Inferior parietal cortex (tissue), 1 donor: Measurements from ENCODE around the gene NEURL3.
A peak's percentile ranks its signal among the peaks of the same experiment; 100 is the strongest.

Experiments used
- DNase-seq: peaks from one replicate; pipeline ENCODE4 v3.0.0-alpha.2; 2016; ENCODE audit errors: extremely low spot score

The NEURL3 gene

GRCh38 chr2:96528006-96528699, 23.0 kb upstream of the NEURL3 start:
- no peak for DNase-seq

DNA sequence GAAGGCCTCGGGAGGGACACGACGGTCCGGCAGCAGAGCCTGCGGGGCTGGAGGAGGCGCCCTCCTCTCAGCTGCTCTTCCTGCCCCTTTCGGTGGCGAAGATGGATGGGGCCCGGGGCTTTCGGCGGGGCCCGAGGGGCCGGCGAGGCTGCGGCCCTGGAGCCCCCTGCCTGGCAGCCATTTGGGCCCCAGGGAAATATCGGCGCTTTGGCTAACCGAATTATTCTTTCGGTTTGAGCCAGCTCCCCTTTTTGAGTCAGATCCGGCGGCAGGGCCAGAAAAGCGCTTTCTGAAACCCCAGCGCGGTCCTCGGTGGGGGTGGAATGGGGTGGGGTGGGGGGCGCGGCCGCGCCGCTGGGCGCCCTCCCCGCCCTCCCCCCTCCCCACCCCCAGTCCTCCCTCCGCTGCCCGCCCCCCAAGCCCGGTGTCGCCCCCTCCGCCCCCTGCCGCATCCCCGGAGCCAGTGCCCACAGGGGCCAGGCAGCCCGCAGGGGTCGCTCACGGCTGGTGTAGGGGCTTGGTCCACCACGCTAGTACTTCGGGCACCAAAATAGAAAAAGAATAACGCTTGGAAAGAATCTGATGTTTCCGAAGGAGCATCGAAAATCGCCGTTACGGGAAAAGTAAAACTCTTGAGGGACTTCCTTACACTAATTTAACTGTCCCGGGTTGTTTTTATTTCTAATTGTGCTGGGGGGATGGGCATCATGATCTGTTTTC, 22.3 kb upstream of the NEURL3 start:
- no peak for DNase-seq

DNA sequence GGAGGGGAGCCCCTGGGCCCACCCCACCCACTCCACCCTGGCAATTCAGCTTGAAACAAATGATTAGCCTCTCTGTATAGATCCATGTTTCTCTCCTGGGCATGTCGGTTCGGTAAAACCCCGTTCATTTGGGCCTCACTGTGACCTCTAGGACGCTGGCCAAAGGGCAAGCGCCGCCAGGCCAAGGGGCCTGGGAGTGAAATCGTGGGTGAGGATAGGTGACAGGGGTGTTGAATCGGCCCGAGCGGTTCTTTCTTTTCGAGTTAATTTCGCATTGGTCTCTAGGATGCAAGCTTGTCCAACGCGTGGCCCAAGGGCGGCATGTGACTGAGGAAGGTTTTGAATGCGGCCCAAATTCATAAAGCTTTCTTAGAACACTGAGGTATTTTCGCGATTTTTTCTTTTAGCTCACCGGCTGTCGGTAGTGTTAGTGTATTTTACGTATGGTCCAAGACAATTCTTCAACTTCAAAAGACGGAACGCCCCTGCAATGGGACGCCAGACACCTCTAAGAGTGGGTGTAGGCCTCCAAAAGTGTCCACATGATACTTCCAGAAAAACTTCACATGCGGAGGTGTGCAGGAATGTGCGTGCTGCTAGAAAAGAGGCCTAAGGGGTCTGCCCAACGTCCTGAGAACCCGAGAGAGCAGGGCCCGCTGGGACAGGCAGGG, 21.6 kb upstream of the NEURL3 start:
- no peak for DNase-seq

- DNase-seq: no peak
Measured at GRCh38 chr2:96526101-96526591, 21.0 kb upstream of the NEURL3 start.

DNA sequence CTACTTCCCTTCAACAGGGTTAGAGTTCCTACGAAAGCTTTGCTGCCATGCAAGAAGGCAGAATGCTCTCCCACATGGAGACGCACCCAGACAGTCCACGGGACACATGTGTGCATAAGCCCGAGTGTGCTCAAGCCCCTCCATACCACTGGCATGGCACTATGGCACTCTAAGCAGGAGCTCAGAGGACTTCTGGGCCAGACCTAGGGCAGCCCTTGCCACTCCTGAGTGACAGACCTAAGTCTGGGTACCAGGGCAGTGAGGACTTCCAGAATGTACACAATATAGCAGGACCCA, 20.0 kb upstream of the NEURL3 start:
- DNase-seq: no peak

DNA sequence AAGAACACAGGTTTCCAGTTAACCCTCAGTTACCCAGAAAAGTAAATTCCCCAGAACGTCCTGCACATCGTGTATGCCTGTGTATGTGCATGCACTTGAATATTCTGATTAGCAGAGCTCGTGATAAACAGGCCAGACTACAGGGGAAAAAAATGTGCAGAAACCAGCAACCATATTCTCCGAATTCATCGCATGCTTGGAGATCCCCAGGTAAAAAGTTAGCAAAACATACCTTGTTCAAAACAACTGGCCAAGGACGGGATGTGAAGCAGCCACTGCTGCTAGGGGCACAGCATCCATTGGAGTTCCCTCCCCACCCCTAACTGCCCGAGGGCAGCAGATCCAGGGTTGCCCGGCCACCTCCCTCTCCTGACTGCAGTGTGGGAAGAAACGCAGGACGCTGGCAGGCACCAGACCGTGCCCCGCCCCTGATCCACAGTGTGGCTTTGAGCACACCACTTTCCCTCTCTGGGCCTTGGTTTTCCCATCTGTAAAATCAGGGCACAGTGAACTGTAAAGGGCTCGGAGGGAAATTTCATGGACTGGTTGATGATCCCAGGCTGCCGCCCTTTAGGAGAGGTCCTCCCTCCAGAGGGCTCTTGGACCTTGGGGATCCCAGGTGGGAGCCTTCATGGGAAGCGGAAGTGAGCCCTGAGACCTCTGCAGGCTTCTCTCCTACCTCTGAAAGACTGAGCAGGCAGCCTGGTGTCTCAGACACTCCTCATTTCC, 19.5 kb upstream of the NEURL3 start:
- DNase-seq: no peak

DNA sequence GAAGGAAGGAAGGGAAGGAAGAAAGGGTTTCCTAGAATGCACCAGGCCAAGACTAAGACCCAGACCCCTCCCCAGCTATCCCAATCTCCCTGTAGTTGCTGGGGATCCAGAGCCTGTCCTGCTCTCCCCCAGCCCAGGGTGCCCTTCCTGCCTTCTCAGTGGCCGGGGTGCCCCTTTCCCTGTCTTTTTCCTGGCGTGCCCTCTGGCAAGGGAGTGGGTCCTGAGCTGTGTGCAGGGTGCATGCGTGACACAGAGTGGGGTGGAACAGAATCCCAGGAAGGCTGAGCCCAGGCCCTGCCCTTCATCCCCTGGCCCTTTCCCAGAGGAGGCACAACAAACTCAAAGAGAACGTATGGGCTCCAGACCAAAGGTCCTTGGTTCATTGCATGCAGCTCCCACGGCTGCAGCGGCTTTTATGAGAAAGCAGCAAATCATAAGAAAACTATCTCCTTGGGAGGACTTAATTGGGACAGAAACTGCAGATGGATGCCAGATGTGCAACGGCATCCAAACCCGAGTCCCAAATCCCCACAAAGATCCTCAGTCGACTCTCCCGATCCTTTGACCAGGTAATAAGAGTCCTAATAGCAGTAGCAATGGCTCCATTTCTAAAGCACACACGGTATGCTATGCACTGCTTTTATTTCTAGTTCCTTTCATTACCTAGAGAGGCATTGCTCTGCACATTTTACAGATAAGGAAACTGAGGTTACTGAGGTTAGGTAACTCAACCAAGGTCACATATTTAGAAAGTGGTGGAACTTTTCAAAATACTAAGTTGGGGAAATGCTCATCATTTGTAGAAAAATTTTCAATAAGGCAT, 18.7 kb upstream of the NEURL3 start:
- DNase-seq: no peak

GRCh38 chr2:96522304-96523203, 17.4 kb upstream of the NEURL3 start:
- DNase-seq: no peak

GRCh38 chr2:96521219-96521618, 16.1 kb upstream of the NEURL3 start:
- no peak for DNase-seq

GRCh38 chr2:96520697-96521096, 15.5 kb upstream of the NEURL3 start:
- no peak for DNase-seq

DNA sequence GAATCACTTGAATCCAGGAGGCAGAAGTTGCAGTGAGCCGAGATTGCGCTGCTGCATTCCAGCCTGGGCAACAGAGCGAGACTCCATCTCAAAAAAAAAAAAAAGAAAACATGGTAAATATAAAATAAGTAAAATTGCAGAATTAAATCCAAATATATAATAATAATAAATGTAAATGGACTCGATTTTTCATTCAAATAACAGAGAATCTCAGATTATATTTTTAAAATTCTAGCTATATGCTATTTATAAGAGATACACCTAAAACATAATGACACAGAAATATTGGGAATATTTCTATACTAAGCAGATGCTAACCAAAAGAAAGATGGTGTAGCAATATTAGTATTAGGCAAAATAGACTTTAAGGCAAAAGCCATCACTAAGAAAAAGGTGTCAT, 15.1 kb upstream of the NEURL3 start:
- no peak for DNase-seq

GRCh38 chr2:96517079-96517478, 11.9 kb upstream of the NEURL3 start:
- no peak for DNase-seq

DNA sequence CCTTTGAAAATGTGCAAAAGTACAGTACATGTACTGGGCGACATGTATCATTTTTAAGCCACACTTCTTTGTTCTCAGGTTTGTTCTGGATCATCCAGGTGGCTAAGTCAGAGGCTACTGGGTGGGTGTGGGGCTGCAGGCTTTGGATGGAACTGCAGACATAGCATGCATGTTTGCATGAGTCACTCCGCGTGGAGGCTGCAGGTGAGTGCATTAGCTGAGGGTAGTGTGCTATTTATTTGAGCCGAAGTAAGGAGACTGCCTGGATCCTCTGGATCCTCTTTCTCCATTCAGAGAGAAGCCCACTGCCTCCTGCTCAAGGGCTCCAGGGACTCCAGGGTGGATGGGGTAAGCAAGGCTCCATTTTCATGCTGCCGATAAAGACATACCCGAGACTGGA, 9.4 kb upstream of the NEURL3 start:
- DNase-seq: no peak

- DNase-seq: no peak
Measured at GRCh38 chr2:96512341-96512740, 7.2 kb upstream of the NEURL3 start.

GRCh38 chr2:96511851-96512250, 6.7 kb upstream of the NEURL3 start:
- no peak for DNase-seq

DNA sequence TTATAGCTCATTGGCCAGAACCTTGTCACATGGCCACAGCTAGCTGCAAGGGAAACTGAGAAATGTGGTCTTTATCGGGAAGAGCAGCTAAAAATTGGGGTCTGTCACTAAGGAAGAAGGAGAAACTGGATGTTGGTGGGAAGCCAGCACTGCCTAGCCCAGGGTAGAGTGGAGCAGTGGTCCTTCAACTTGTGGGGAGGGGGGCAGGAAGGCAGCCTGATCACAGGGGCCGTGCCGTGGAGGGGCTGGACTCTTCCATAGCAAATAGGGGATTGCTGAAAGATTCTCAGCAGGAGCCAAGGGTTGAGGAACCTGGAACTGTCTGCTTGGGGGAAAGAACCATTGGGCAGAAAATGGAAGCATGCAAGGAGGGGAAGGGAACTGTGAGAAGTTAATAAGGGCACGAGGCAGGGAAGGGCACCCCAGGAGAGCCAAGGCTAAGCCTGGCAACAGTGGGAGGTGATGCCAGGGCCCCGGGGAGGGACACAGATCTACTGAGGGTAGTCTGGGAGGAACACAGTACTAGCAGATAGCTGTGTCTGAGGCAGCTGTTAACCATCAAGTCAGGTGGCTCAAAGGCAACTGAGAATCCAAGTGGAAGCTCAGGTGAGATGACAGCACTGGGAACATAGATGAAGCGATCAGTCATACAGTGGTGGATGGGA, 5.9 kb upstream of the NEURL3 start:
- no peak for DNase-seq

DNA sequence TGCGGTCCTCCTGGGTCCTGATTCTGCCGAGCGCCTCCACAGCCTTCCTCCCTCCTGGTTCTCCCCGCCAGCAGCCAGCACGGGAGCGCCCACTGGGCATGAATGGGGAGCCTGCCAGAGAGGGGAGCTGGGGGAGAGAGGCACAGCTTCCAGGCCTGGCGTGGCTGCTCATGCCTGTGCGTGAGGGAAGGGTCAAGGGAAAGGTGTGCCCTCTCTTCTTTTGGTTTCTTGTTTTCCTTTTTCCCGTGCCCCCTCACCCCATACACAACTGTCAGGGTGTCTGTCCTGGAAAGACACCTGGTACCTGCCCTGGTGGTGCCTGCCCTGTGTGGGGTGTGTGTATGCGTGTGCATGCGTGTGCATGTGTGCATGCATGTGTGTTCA, 4.7 kb upstream of the NEURL3 start:
- no peak for DNase-seq

GRCh38 chr2:96509114-96509846, 4.1 kb upstream of the NEURL3 start:
- peak; percentile 86 for DNase-seq

DNA sequence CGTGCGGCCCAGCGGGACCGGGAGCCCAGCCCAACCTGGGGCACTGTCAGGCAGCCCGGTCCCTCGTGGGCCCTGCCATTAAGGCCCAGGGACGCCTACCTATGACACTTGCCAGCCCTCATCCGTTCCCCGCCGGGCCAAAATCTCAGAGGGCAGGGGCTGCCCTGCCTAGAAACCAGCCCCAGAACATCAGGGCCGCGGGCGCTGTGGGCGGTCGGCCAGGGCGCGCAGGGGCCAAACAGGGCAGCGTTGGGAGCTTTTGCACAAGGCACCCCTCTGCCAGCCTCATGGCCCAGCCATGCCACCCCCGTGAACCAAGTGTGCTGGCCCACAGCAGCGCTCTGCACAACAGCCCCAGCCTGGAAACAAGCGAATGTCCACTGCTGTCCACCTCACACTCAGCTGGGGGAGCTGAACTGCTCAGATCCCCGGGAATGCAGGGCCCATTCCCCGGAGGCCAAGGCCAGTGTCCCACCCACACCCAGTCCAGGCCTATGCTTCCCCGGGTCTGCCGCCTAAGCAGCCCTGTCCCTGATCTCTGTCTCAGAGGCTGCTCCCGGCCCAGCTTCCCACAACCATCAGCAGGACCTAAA, 3.5 kb upstream of the NEURL3 start:
- no peak for DNase-seq
